Activated CD4-positive, alpha-beta T cell treated with anti-CD3 and anti-CD28 coated beads for 48 hours (primary cell): Measurements from ENCODE around the gene MCM5.
"Not testable (repeated sequence)": the region's sequence is repeated elsewhere in the genome, so short reads cannot be mapped to it uniquely, and the experiment has no call there.

ENCODE experiments used
- DNase-seq: peaks from one replicate; pipeline ENCODE4 v3.0.0-alpha.2; 2020

Gene MCM5

GRCh38 chr22:35379146-35379993, 20.6 kb upstream of the MCM5 start:
- DNase-seq: no peak

DNA sequence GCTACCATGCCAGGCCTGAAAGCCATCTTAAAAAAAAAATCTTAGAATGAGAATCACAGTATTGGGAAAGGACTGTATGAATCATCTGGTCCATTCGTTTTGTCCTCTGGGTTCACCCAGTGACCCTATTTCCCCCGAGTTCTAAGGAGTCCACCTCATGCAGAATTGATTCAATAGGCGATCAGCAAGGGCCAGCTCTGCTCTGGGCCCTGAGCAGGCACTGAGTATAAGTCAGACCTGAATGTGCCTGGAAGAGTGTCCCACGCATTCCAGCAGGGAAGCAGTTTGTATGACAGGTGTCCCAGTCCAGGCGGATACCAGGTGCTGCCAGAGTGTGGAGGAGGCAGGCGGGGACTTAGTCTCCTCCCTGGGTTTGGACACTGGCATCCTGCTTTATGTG, 19.9 kb upstream of the MCM5 start:
- DNase-seq: no peak

- DNase-seq: peak; percentile 67
These were observed 19.2 kb upstream of the MCM5 start, which contains the start of gene HMOX1 for GRCh38 chr22:35380537-35381423. HMOX1 (plus strand) TSS chr22:35381096; CDS start chr22:35381174, 78 bp downstream.

- DNase-seq: no peak
These were observed 18.4 kb upstream of the MCM5 start for GRCh38 chr22:35381424-35382009.

- DNase-seq: no peak
These were observed 16.3 kb upstream of the MCM5 start for GRCh38 chr22:35383679-35384071.

- DNase-seq: no peak
These were observed 15.4 kb upstream of the MCM5 start for GRCh38 chr22:35384527-35384926.

DNA sequence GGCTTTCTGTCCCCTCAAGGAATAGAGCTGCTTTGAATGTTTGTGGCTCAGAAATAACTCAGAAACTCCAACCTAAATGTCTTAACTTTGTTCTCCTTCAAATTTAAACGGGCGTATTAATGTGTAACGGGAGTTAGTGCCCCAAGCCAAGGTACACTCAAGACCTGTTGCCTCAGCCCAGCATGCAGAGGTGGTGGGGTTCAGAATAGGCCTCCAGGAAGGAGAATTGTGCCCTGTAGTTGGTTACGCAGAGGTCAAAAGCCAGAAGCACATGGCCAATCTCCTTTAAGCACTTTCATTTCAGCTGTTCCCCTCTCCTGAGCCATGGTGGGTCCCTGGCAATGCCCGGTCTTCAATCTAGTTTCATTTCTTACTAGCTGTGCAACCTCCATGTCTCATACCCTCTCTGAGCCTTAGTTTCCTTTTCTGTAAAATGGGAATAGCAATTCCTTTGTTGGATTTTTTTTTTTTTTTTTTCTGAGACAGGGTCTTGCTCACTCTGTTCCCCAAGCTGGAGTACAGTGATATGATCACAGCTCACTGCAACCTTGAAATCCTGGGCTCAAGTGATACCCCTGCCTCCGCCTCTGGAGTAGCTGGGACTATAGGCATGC, 14.9 kb upstream of the MCM5 start:
- no peak for DNase-seq

GRCh38 chr22:35386670-35387288, 13.2 kb upstream of the MCM5 start:
- DNase-seq: no peak

DNA sequence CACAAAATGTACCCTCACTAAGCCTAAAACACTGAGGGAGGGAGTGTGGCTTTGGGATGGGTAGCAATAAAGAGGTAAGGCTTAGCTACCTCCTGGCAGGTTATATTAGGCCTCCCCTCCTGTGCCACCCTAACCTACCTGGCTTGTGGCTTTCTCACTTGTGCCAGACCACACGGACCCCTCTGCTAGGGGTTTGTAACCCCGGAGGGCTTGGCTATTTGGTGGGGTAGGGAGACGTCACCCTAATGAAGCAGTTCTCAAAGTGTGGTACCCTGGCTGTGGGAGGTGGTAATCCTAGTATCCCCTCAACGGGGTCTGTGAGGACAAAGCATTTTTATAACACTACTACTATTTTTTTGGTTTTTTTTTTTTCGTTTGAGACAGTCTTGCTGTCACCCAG, 9.0 kb upstream of the MCM5 start:
- no peak for DNase-seq

DNA sequence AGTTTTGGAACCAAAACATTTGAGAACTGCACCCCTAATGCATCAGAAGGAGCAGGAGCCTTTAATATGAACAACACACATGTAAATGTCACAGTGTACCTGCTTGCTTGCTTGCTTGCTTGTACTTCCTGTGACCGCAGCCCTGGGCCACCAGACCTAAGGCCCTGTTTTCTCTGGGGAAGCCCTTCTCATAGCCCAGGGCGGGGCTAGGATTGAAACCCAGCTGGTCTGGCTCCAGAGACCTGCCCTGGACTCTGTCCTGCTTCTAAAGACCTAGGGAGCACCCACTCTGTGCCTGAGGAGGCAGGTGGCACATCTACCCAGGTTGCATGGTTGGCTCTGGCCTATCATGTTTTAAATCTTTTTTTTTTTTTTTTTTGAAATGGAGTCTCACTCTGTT, 7.6 kb upstream of the MCM5 start:
- DNase-seq: no peak

GRCh38 chr22:35393116-35394010, 6.6 kb upstream of the MCM5 start:
- no peak for DNase-seq

GRCh38 chr22:35394011-35394312, 6.0 kb upstream of the MCM5 start:
- no peak for DNase-seq

DNA sequence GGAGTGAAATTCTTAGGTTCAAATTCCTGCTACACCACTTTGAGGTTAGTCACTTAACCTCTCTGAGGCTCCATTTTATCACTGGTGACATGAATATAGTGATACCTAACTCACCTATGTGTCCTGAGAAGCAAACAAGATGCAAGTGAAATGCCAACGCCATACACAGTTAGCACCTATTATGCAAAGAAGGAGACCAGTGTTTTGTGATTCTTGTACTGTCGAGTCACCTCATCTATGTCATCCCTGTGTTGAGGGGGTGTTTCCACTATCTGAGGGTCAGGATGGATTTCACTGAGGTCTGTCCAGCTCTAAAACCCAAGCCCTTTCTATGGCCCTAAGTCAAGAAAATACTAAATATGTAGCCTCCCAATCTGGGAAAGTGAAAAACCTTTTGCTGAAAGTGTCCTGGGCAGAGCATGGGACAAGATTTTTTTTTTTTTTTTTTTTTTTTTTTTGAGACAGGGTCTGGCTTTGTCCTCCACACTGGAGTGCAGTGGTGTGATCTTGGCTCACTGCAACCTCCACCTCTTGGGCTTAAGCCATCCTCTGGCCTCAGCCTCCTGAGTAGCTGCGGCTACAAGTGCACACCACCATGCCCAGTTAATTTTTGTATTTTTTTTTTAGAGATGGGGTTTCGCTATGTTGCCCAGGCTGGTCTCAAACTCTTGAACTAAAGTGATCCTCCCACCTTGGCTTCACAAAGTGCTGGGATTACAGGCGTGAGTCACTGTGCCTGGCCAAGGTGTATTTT, 5.0 kb upstream of the MCM5 start:
- DNase-seq: no peak

DNA sequence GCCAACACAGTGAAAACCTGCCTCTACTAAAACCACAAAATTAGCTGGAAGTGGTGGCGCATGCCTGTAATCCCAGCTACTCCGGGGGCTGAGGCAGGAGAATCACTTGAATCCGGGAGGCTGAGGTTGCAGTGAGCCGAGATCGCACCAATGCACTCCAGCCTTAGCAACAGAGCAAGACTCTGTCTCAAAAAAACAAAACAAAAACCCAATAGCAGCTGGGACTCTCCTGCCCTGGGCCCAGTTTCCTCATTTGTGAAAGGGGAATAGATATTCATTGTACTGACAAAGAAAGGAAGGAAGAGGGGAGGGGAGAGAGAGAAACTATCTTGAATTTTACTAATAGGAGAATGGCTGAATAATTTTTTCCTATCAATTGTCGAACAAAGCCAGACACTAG, 3.3 kb upstream of the MCM5 start:
- not testable (repeated sequence) for DNase-seq

- DNase-seq: no peak
These were observed 2.6 kb upstream of the MCM5 start for GRCh38 chr22:35397095-35397904.

DNA sequence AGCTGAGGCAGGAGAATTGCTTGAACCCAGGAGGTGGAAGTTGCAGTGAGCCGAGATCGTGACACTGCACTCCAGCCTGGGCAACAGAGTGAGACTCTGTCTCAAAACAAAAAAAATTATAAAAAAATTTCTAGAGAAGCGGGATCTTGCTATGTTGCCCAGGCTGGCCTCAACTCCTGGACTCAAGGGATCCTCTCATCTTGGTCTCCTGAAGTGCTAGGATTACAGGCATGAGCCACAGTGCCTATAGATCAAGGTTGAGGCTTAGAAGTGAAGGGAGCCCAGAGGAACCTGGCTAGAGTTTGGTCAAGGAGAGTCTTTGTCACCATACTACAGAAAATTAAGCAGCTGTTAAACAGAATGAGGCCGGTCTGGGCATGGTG, 1.4 kb upstream of the MCM5 start:
- DNase-seq: no peak

DNA sequence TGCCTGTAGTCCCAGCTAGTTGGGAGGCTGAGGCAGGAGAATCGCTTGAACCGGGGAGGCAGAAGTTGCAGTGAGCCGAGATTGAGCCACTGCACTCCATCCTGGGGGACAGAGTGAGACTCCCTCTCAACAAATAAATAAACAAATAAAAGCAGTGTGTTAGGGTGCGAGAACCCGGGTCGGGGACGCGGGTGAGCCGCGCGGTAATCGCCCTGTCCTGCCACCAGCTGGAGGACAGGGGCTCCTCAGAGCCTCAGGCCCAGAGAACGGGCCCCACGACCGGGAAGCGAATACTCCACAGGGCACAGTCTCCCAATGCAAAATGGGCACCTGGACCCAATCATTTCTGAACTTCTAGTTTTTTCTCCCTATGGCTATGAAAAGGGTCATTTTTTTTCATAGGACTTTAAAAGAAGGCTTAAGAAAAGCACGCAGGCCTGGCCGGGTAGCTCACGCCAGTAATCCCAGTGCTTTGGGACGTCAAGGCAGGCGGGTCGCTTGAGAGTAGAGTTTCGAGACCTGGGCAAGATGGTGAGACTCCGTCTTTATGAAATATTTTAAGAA, 744 bp upstream of the MCM5 start:
- DNase-seq: peak; percentile 41

- DNase-seq: peak; percentile 51
These were observed 506 bp downstream of the MCM5 start for GRCh38 chr22:35400501-35400790.

GRCh38 chr22:35401863-35402262, 1.9 kb downstream of the MCM5 start:
- no peak for DNase-seq

- no peak for DNase-seq
These were observed 3.4 kb downstream of the MCM5 start for GRCh38 chr22:35403356-35403755.
